ENCODE measurements around the gene CUBN.

Gene CUBN

GRCh38 chr10:16944402-16944801, 185.2 kb downstream of the CUBN start:
- DNase-seq: no peak

GRCh38 chr10:16943295-16944285, 186.0 kb downstream of the CUBN start:
- no peak for DNase-seq

- DNase-seq: no peak
Measured at GRCh38 chr10:16942381-16943078, 187.1 kb downstream of the CUBN start.

DNA sequence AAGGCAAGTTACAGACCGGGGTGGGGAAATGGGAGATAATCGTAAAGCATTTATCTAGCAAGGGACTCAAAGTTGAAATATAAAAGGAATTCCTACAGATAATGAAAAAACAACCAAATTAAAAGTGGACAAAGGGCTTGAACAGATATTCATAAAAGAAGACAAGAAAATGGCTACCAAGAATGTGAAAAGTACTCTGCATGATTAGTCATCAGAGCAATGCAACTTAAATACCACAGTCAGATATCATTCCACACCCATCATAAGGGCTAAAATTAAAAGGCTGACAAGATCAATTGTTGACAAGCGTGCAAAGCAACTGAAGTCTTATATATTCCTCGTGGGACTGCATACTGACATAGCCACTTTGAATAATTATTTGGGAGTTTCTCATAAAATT, 187.7 kb downstream of the CUBN start:
- DNase-seq: no peak

- DNase-seq: no peak
Measured at GRCh38 chr10:16941067-16941466, 188.5 kb downstream of the CUBN start.

DNA sequence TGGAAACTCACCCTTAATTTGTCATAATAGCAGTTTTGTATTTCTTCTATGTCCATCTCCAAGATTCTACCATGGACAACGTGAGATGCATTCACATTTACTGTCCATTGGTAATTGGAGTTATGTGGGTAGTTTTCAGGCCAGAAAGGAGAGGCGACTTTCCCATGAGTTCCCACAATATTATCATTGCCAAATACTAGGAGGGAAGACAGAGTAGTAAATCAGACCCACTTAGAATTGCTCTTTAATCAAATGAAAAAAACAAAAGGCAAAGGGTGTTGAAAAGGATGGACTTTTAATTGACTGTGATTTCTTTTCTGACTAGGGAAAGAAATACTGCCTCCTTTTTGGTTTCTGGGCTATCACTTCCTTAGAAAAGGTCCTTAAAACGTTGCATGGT, 190.7 kb downstream of the CUBN start:
- no peak for DNase-seq

DNA sequence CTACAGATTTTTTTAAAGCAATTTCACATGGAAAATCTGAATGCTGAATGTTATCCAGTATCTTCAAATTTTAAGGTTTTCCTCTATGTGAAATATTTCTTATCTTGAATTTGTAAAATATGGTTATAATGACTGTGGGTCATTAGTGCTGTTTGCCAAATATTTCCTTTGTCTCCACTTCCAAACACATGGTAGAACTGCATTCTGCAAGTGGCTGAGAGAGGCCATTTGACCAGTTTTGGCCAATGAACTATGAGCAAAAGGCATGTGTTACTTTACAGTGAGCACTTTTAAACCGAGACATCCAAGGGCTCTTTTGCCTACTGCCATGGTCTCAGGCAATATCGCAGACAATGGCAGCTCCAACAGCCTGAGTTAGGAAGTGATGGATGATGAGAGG, 195.2 kb downstream of the CUBN start:
- no peak for DNase-seq

DNA sequence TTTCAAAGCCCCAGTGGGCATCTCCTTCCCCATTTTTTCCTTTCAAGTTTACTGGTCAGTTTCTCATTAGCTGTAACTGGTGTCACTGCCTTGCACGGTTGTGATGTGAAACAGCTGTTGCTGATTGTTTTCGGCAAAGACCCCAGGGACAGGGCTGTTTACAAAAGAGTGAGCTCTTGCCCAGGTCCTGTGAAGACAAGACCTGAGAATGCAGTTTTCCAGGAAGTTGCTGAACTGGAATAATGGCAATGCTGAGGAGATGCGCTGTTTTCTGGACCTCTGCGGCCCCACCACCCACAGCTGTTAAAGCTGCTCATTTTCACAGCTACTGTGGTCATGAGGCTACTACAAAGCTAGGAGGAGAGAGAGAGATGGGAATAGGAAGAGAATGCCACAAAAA, 195.8 kb downstream of the CUBN start:
- no peak for DNase-seq

GRCh38 chr10:16931930-16932329, 197.7 kb downstream of the CUBN start:
- no peak for DNase-seq

DNA sequence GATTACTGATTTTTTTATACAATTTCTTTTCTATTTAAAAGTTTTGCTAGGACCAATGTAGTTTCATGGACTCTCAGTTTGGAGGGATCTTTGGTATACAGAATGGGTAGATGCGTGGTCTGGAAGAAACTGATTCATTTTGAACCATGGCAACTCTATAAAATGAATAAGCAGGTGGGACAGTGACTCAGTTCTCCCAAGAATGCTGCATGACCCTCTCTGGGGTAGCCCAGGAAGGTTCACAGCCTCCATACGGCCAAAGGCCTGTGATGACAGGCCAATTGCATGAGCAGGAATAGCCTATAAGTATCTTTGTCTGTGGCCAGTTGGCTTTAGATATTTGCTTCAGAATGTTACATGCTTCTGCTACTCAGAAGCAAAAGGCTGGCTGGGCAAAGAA, 199.1 kb downstream of the CUBN start:
- DNase-seq: no peak

GRCh38 chr10:16929069-16929468, 200.5 kb downstream of the CUBN start:
- no peak for DNase-seq

DNA sequence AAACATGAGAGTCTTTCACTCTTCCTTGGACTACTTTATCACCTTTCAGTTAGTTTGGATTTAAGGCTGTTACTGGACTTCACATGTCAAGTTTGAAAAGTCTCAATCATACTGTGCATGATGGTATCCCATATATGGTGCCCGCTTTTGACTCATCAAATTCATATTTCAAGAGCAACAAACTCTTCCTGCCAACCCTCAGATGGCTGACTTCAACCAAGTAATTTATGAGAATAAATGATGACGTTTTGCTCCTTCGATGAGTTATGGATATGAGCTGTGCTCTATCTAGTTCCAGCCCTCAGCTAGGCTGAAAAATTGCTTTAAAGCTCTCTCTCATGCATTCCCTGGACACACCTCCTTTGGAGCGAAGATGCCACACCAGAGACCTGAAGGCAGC, 202.1 kb downstream of the CUBN start:
- DNase-seq: no peak

- no peak for DNase-seq
Measured at GRCh38 chr10:16923726-16924125, 205.9 kb downstream of the CUBN start.

DNA sequence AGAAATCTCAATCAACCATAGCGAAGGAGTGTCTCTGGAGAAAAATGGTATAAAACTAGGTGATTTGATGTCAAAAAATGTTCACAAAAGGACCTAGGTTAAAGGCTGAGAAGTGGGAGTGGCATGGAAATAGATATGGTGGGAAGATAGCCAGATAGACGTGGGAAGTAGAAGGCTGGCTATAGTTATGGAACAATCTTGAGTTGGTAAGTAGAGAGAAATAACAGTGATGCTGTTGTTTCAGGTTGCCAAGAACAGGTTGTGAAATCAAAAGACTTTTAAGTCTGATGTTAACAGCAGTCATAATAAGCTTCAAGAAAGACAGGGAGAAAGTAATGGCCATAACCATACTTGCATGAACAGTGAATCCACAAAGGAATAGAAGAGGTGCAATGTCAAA, 206.3 kb downstream of the CUBN start:
- DNase-seq: no peak

DNA sequence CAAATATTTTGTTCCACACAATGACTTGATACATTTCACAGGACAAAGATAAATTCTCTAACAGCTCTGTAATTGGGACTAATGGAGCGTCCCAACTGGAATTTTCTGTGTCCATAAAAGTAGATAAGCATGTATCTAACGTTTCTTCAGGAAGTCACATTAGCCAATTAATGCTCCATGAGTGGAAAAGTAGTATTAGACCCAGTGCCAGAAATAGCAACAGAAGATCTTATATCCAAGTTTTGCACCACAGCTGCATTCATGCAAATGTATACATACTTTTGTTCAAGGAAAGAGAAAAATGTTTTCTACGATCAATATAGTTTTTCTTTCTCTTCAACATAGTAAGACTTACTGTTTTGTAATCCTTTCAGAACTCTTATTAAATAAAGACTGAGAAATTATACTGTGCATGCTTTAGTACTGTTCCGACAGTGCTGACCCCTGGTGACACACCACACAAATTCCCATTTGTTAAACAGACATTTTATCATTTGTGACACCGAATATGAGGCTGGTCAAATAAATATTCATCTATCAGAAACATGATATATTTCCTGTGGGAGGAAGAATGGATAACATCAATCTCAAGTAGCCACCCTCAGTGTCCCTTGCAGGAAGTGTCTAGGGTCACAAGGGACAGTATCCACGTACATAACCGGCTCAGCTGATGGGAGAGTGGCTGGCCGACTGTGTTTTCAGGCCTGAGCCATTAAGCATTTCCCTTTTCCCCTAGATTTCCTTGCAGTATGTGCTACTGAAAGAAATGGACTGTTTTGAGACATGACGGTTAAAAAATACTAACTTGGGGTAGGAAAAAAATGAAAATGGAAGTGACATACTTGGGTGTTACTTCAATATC, 210.3 kb downstream of the CUBN start:
- no peak for DNase-seq

- no peak for DNase-seq
Measured at GRCh38 chr10:16916496-16916895, 213.1 kb downstream of the CUBN start.

DNA sequence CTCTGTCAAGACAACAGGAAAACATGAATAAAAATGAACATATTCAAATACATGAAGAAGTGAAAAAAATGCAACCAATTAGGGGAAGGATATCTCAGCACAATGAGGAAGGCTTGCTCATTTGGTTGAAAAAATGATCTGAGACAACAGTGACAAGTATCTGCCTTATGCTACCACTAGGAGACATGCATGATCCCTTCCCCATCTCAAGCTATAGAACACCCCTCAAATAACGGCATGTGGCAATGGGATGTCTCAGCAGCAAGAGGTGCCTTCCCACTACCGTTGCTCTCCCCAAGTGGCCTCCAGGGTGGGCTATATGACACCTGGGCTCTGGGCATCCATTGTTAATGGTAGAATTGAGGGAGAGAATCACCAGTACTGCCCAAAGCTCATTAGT, 214.3 kb downstream of the CUBN start:
- DNase-seq: no peak

GRCh38 chr10:16913266-16913665, 216.3 kb downstream of the CUBN start:
- no peak for DNase-seq

DNA sequence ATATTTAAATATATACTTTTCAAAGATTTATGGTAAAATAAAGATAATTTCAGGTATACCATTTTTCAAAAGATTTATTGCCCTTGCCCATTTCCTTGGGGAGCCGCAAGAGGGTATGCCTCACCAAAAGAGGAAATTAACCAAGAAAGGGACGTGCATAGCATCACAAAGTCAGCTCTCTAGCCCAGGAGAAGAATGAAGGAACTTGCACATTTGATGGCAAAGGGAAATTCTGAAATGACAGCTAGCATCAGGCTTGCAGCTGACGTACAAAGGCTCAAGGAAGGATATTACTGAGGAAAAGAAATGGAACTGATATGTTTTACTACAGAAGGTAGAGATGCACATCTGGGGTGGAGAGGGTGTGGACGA, 218.8 kb downstream of the CUBN start:
- DNase-seq: no peak

- DNase-seq: no peak
Measured at GRCh38 chr10:16909961-16910792, 219.4 kb downstream of the CUBN start.

GRCh38 chr10:16909271-16909767, 220.3 kb downstream of the CUBN start:
- DNase-seq: no peak

GRCh38 chr10:16907687-16908086, 221.9 kb downstream of the CUBN start:
- no peak for DNase-seq

All from NCI-H1105 (cell line).